Activated T-helper 17 cell treated with anti-CD3 and anti-CD28 coated beads, Interleukin-2, amount 50 U/mL, for 72 hours (primary cell): ENCODE results near the gene DDX50. TPM values are rescaled to one million over a fixed set of nuclear protein-coding genes. Genes with fewer than 3 reads are reported as not detected.
"Not testable (repeated sequence)": the region's sequence is repeated elsewhere in the genome, so short reads cannot be mapped to it uniquely, and the experiment has no call there.

Source experiments
- ATAC-seq: fragments of 150-1000 bp; cut with Tn5 transposase; replicated peaks from 2 replicates; pipeline ENCODE4 v1.10.0; 2021; ENCODE audit warnings: mild to moderate bottlenecking, moderate library complexity
- H3K27ac Mint-ChIP-seq: one replicate; pipeline ENCODE4 v1.8.0; 2022; ENCODE audit warnings: mixed read lengths
- H3K27me3 Mint-ChIP-seq: one replicate; pipeline ENCODE4 v1.8.0; 2022; ENCODE audit warnings: mixed read lengths
- H3K36me3 Mint-ChIP-seq: one replicate; pipeline ENCODE4 v1.8.0; 2022; ENCODE audit warnings: low read depth, mild to moderate bottlenecking, mixed read lengths
- H3K4me1 Mint-ChIP-seq: one replicate; pipeline ENCODE4 v1.8.0; 2022; ENCODE audit warnings: mixed read lengths
- H3K4me3 Mint-ChIP-seq: one replicate; pipeline ENCODE4 v1.8.0; 2022; ENCODE audit warnings: mild to moderate bottlenecking, mixed read lengths
- H3K9me3 Mint-ChIP-seq: one replicate; pipeline ENCODE4 v1.8.0; 2022; ENCODE audit warnings: mixed read lengths
- total RNA-seq, 2 donors: library from RNA; stranded (reverse); gene quantifications; one replicate each; pipeline ENCODE4 v1.2.3, GENCODE V29; 2022

The DDX50 gene
- total RNA-seq, 2 donors from 2014 or later, result 48.0 to 66.1 TPM

DNA sequence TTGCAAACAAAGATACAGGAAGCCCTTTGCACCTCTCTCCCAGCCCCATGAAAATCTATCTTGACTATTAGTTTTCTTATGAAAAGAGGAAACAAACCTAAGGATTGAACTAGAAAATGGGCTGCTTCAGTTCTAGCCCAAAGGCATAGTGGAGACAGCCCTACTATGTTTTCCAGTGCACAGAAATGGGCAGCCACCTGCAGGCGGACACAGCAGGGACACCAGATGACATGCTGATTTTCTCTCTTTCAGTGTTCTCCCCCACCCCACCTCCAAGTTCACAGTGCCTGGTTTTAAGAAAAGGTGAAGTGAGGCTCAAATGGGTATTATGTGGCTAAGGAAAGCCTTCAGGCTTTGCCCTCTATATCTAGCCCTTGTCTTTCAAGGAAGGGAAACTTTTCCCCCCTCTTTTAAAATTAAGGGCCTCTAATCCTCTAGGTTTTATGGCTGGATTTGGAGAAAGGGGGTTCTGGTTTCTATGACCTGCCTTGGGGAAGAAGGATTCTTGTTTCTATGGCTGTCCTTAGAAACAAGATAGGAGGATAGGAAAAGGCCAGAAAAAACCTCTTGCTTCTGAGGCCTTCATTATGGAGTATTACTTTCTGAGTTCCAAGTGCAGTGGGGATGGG is 23.5 kb upstream of the DDX50 start:
- no peaks in the 10 kb centered on the region for H3K36me3 Mint-ChIP-seq
- no peaks in the 10 kb centered on the region for H3K4me1 Mint-ChIP-seq
- no peaks in the 10 kb centered on the region for H3K9me3 Mint-ChIP-seq
- H3K27me3 Mint-ChIP-seq, result no peaks in the 10 kb centered on the region
- no peak for ATAC-seq
- no peak overlapping the region for H3K4me3 Mint-ChIP-seq
- no peak overlapping the region for H3K27ac Mint-ChIP-seq

DNA sequence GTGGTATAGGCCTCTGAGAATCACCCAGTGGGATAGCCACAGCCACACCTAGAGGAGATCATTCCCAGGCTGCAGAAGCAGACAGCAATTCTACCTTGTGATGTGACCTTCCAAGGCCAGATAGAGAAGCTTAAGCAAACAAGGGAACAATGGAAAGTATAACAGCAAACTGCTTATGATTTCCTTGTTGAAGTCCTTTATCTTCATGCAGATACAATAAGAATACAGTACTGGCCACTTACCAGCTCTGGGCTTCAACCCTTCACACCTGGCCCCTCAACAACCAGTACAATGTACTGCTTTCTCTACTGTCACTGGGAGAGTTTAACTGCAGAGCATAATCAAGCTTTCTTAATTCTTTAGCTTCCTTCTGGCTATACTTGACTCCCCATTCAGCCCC is 22.6 kb upstream of the DDX50 start:
- ATAC-seq, result no peak

DNA sequence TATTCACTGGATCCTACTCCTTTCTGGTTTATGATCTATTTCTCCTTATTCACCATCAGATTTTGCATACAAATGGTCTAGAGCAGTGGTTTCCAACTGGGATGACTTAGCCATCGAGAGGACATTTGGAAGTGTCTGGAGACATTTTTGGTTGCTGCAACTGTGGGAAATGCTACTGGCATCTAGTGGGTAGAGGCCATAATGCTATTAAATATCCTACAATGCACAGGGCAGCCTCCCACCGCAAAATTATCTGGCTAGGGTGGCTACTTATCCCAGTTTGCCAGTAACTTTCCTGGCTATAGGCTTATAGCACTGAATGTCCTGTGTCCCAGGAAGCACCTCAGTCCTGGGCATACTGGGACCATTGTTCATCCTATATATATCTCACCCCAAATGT is 21.5 kb upstream of the DDX50 start:
- no peak overlapping the region for H3K27ac Mint-ChIP-seq
- no peaks in the 10 kb centered on the region for H3K27me3 Mint-ChIP-seq
- no peak for ATAC-seq
- H3K9me3 Mint-ChIP-seq, result no peaks in the 10 kb centered on the region
- no peak overlapping the region for H3K4me3 Mint-ChIP-seq
- no peaks in the 10 kb centered on the region for H3K4me1 Mint-ChIP-seq
- H3K36me3 Mint-ChIP-seq, result no peaks in the 10 kb centered on the region

More for the DNA sequence above, 22.6 kb upstream of the DDX50 start:
- H3K4me3 Mint-ChIP-seq, result no peak overlapping the region
- H3K27me3 Mint-ChIP-seq, result no peaks in the 10 kb centered on the region
- no peaks in the 10 kb centered on the region for H3K9me3 Mint-ChIP-seq
- H3K27ac Mint-ChIP-seq, result no peak overlapping the region
- no peaks in the 10 kb centered on the region for H3K36me3 Mint-ChIP-seq
- H3K4me1 Mint-ChIP-seq, result no peaks in the 10 kb centered on the region

DNA sequence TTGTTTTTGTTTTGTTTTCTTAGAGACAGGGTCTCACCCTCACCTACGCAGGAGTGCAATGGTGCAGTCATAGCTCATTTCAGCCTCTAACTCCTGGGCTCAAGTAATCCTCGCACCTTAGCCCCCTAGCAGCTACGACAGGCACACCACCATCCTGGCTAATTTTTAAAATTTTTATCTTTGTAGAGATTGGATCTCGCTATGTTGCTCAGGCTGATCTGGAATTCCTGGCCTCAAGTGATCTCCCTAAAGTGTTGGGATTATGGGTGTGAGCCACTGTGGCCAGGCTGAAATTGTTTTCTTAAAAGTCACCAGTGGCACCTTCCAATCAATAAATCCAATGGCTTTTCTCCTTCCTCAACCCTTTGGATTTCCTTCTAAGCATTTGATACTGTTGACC is 20.9 kb upstream of the DDX50 start:
- H3K27me3 Mint-ChIP-seq, result no peaks in the 10 kb centered on the region
- H3K36me3 Mint-ChIP-seq, result no peaks in the 10 kb centered on the region
- no peak overlapping the region for H3K4me3 Mint-ChIP-seq

DNA sequence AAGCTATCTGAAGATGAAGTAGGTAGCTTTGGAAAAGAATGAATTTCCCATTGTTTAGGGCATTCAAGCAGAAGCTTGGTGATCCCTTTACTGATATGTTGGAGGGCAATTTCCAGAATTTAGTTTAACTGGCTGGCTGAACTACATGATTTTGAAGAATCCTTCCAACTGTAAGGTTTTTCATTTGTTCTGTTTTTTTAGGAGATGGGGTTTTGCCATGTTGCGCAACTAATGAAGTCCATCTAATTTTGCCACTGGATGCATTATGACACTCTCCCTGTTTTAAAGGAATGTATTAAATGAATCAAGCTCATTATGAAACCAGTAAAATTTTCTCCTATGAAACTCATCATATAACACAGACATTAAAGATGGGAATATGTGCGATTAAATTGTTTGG is 6.1 kb upstream of the DDX50 start:
- no peaks in the 10 kb centered on the region for H3K36me3 Mint-ChIP-seq
- no peaks in the 10 kb centered on the region for H3K9me3 Mint-ChIP-seq
- no peaks in the 10 kb centered on the region for H3K27me3 Mint-ChIP-seq
- no peak overlapping the region for H3K4me3 Mint-ChIP-seq
- H3K4me1 Mint-ChIP-seq, result peaks cover 3% of the 10 kb centered on the region
- no peak for ATAC-seq
- no peak overlapping the region for H3K27ac Mint-ChIP-seq

More for the DNA sequence above, 20.9 kb upstream of the DDX50 start:
- no peaks in the 10 kb centered on the region for H3K9me3 Mint-ChIP-seq
- no peak for ATAC-seq
- no peak overlapping the region for H3K27ac Mint-ChIP-seq
- H3K4me1 Mint-ChIP-seq, result no peaks in the 10 kb centered on the region

DNA sequence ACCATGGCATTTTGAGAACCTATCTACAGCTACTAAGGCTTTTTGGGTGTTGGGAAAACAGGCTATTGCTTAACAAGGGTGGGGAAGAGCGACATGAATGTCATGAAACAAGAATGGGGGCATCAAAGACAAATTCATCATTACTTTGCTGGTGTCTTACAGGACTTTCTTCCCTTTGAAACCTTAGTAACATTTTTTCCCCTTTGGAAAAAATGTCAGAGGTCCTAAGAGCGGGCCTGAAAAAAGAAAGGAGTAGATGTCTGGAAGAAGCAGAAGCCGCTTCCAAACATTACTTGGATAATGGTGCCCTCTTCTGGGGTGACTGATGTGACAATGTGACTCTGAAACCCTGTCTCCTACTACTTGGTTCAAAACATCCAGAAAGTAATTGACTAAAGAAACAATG is 3.8 kb upstream of the DDX50 start:
- peaks cover 16% of the 10 kb centered on the region for H3K36me3 Mint-ChIP-seq
- H3K9me3 Mint-ChIP-seq, result no peaks in the 10 kb centered on the region
- H3K27me3 Mint-ChIP-seq, result no peaks in the 10 kb centered on the region
- peaks cover 8% of the 10 kb centered on the region for H3K4me1 Mint-ChIP-seq
- H3K4me3 Mint-ChIP-seq, result no peak overlapping the region
- H3K27ac Mint-ChIP-seq, result no peak overlapping the region
- no peak for ATAC-seq

DNA sequence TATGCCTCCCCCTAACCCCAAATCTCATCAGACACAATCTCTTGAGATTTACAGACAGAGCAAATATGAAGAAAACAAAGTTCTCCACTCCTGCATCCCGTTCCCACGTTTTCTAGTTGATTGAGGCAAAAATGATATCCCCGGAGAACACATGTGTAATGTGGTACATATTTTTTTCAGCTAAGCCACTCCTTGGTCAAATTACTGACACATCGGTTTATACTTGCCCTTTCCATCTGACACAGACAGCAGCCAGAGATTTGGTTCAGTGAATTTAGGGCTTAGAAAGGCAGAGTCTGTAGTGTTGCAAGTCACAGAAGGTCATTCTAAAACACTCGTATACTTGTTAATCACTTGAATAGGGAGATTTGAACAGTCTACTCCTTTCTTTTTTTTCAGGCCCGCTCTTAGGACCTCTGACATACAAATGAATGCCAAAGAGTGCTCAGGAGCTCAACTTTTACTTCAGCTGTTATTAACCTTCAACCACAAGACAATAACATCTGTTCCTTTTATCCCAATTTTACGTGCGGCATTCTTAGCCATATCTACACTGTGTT is 1.8 kb upstream of the DDX50 start:
- Mint-ChIP-seq H3K36me3 (peaks cover 36% of the 10 kb centered on the region), H3K4me3 (peak overlapping the region; percentile 93), H3K4me1 (peaks cover 19% of the 10 kb centered on the region), H3K9me3 (no peaks in the 10 kb centered on the region), H3K27me3 (no peaks in the 10 kb centered on the region), H3K27ac (peak overlapping the region; percentile 99)
- no peak for ATAC-seq

DNA sequence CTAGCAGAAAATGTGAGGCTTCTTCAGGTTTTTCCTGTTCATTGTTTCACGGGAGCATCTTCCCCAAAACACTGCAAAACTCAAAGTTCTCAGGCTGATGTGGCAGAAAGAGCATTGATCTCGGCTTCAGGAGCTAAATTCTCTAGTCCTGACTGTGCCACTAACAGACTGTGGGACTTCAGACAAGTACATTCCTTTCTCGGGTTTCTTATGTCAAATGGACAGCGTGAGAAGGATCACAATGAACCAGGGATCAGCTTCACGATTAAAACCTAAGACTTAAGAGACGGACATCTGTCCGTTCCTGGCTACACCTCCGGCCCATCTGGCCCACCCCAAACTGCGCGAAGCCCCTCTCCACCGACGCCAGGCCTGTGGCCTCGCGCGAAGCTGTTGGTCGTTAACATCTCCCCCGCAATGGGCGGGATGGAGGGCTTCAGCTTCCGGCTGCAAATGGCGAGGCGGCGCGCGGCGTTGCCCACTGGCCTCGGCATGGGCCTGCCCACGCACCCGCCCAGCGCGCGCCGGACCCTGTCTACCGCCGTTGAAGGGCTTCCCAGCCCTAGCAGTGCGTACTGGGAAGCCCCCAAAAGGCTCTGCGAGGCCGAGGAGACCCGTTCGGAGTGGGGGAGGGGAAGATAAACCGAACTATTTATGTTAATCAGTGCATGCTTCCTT is 549 bp upstream of the DDX50 start:
- H3K4me3 Mint-ChIP-seq, result peak overlapping the region; percentile 93
- no peaks in the 10 kb centered on the region for H3K27me3 Mint-ChIP-seq
- H3K27ac Mint-ChIP-seq, result peak overlapping the region; percentile 99
- H3K9me3 Mint-ChIP-seq, result no peaks in the 10 kb centered on the region
- peaks cover 46% of the 10 kb centered on the region for H3K36me3 Mint-ChIP-seq
- H3K4me1 Mint-ChIP-seq, result peaks cover 23% of the 10 kb centered on the region
- ATAC-seq, result peak; percentile 59

DNA sequence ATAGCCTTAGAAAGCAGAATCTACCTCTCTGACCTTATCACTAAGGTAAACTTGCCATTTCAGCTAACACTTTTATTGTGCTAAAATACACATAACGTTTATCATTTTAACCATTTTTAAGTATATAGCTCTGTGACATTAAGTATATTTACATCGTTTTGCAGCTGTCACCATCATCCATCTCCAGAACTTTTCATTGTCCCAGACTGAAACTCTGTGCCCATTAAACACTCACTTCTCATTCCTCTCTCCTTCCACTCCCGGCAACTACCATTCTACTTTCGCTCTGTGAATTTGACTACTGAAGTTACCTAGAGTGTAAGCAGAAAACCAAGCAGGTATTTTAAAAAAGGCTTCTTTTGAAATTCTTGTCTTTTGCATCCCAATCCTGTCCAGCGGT is 1.3 kb downstream of the DDX50 start:
- Mint-ChIP-seq H3K27ac (peak overlapping the region; percentile 99), H3K9me3 (no peaks in the 10 kb centered on the region), H3K27me3 (no peaks in the 10 kb centered on the region), H3K36me3 (peaks cover 62% of the 10 kb centered on the region), H3K4me1 (peaks cover 35% of the 10 kb centered on the region), H3K4me3 (peak overlapping the region; percentile 93)
- ATAC-seq, result no peak

DNA sequence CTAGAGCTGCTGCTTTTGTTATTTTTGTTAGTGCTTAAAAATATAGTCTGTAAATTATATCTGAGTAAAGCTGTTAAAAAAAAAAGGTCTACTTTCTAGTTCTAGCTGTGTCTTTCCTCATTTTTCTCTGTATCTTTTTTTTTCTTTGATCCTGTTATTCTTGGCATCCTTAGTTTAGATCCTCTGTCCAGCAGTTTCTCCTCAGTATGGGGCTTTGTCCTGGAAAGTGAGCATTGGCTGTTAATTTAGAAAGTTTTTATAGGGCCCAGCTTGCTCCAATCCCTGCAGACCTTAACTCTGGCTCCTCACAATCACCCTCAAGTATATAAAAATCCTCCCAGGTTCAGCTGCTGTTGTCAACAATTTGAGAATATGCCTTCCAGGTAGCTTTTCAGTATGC is 23.5 kb downstream of the DDX50 start:
- Mint-ChIP-seq H3K9me3 (no peaks in the 10 kb centered on the region), H3K36me3 (peaks cover 86% of the 10 kb centered on the region), H3K27ac (peak overlapping the region; percentile 34), H3K27me3 (no peaks in the 10 kb centered on the region), H3K4me3 (no peak overlapping the region), H3K4me1 (peaks cover 8% of the 10 kb centered on the region)
- no peak for ATAC-seq

DNA sequence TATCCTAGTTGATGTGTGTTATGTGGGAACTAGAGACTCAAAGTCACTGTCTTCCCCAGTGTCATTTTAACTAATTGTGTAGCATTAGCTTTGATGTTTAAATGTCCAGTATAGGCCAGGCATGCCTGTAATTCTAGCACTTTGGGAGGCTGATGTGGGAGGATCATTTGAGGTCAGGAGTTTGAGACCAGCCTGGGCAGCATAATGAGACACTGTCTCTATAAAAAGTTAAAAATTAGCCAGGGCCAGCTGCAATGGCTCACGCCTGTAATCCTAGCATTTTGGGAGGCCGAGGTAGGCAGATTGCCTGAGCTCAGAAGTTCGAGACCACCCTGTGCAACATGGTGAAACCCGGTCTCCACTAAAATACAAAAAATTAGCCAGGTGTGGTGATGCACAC is 24.4 kb downstream of the DDX50 start:
- Mint-ChIP-seq H3K9me3 (no peaks in the 10 kb centered on the region), H3K36me3 (peaks cover 86% of the 10 kb centered on the region), H3K4me3 (no peak overlapping the region), H3K4me1 (peaks cover 8% of the 10 kb centered on the region), H3K27me3 (no peaks in the 10 kb centered on the region), H3K27ac (no peak overlapping the region)
- no peak for ATAC-seq

DNA sequence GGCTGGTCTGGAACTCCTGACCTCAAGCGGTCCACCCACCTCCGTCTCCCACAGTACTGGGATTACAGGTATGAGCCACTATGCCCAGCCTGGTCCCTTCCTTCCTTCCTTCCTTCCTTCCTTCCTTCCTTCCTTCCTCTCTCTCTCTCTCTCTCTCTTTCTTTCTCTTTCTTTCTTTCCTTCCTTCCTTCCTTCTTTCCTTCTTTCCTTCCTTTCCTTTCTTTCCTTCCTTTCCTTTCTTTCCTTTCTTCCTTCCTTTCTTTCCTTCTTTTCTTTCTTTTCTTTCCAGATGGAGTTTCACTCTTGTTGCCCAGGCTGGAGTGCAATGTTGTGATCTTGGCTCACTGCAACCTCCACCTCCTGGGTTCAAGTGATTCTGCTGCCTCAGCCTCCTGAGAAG is 28.0 kb downstream of the DDX50 start:
- H3K27me3 Mint-ChIP-seq, H3K27ac Mint-ChIP-seq, H3K4me3 Mint-ChIP-seq, H3K4me1 Mint-ChIP-seq, ATAC-seq, H3K9me3 Mint-ChIP-seq: not testable (repeated sequence)
- H3K36me3 Mint-ChIP-seq, result peaks cover 84% of the 10 kb centered on the region

DNA sequence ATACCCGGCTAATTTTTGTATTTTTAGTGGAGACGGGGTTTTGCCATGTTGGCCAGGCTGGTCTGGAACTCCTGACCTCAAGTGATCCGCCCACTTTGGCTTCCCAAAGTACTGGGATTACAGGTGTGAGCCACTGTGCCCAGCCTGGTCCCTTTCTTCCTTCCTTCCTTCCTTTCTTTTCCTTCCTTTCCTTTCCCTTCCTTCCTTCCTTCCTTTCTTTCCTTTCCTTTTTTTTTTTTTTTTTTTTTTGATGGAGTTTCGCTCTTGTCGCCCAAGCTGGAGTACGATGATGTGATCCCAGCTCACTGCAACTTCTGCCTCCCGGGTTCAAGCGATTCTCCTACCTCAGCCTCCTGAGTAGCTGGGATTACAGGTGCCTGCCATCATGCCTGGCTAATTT is 28.8 kb downstream of the DDX50 start:
- H3K9me3 Mint-ChIP-seq, H3K27me3 Mint-ChIP-seq, H3K27ac Mint-ChIP-seq, H3K4me1 Mint-ChIP-seq, H3K4me3 Mint-ChIP-seq, ATAC-seq: not testable (repeated sequence)
- peaks cover 84% of the 10 kb centered on the region for H3K36me3 Mint-ChIP-seq

DNA sequence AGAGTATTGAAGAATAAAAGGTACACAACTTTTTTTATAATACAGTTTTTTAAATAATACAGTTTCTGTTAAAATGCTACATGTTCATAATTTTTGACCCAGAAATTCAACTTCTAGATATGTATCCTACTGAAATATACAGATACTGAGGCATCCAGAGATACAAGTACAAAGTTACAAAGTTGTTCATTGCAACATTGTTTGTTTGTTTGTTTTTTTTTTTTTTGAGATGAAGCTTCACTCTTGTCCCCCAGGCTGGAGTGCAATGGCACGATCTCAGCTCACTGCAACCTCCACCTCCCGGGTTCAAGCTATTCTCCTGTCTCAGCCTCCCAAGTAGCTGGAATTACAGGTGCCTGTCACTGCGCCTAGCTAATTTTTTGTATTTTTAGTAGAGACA is 31.7 kb downstream of the DDX50 start:
- not testable (repeated sequence) for H3K27ac Mint-ChIP-seq, H3K4me1 Mint-ChIP-seq, H3K9me3 Mint-ChIP-seq, H3K4me3 Mint-ChIP-seq, ATAC-seq, H3K27me3 Mint-ChIP-seq
- H3K36me3 Mint-ChIP-seq, result peaks cover 91% of the 10 kb centered on the region

DNA sequence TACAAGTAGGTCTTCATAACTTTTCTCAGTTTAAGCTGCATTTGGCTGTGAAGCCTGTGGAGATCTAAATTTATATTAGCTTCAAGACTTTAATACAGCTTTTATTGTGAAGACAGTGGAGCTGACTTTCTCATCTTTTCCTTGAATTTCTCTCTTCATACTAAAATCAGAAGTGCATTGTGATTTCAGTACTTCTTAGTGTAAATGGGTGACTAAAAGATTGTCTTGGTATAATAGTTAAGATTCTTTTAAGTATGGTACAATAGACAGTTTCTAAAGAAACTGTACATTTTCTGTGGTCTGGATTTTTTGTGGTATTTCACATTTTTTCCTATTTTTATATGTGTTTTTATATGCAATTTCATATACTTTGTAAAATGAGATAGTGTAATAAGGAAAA is 33.9 kb downstream of the DDX50 start:
- Mint-ChIP-seq H3K27me3 (no peaks in the 10 kb centered on the region), H3K9me3 (no peaks in the 10 kb centered on the region), H3K4me3 (peak overlapping the region; percentile 15), H3K4me1 (peaks cover 5% of the 10 kb centered on the region), H3K36me3 (peaks cover 95% of the 10 kb centered on the region), H3K27ac (peak overlapping the region; percentile 79)
- ATAC-seq, result peak; percentile 76
